ENCODE measurements around the gene GSTA2.
"Not testable (repeated sequence)": the region's sequence is repeated elsewhere in the genome, so short reads cannot be mapped to it uniquely, and the experiment has no call there.

The GSTA2 gene

DNA sequence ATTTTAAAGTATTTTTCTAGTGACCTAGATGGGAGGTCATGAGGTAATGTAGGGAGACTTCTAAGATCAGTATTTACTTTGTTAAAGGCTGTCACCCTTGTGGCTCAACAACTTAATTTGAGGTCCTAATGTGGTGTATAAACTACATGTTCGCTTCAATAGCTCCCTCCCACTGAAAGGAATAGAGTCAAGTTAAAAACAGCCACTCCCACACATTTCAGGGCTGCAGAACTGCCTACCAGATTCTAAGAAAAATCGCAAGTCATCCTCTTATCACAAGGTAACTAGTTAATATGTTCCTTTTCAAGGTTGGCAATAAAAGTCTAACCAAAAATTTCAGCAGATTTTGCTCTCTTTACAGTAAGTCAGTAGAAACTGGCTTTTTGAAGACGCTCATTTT, 25.2 kb upstream of the GSTA2 start:
- Histone ChIP-seq H3K79me2 (ENCODE audit: insufficient read depth, low read length) (no peaks in the 10 kb centered on the region), H3K9me3 (ENCODE audit: insufficient read depth, low read length, severe bottlenecking) (no peaks in the 10 kb centered on the region), H3K36me3 (ENCODE audit: insufficient read depth, low read length) (no peaks in the 10 kb centered on the region), H2AFZ (ENCODE audit: low read depth, low read length) (no peak overlapping the region), H3K27me3 (ENCODE audit: insufficient read depth, low read length, poor library complexity) (no peaks in the 10 kb centered on the region), H3K27ac (ENCODE audit: low read length) (no peak overlapping the region), H3K4me1 (ENCODE audit: insufficient read depth, low read length) (no peaks in the 10 kb centered on the region), H3K9ac (ENCODE audit: low read depth, low read length) (no peak overlapping the region), H4K20me1 (ENCODE audit: insufficient read depth, low read length) (no peaks in the 10 kb centered on the region), H3K4me3 (ENCODE audit: low read depth in 1 of 2, low read length in 2 of 2) (no peak overlapping the region), H3K4me2 (ENCODE audit: insufficient read depth, low read length) (no peak overlapping the region)
- TF ChIP-seq EZH2 (IDR thresholded peaks at IDR 0.05; ENCODE audit: borderline replicate concordance, low read depth, low read length, severe bottlenecking) (no peak), CTCF (IDR thresholded peaks at IDR 0.05; ENCODE audit: borderline replicate concordance, extremely low read depth, low read length, poor library complexity, severe bottlenecking) (no peak)
- ATAC-seq (ENCODE audit: insufficient read depth, low read depth) (no peak), DNase-seq (no peak)

DNA sequence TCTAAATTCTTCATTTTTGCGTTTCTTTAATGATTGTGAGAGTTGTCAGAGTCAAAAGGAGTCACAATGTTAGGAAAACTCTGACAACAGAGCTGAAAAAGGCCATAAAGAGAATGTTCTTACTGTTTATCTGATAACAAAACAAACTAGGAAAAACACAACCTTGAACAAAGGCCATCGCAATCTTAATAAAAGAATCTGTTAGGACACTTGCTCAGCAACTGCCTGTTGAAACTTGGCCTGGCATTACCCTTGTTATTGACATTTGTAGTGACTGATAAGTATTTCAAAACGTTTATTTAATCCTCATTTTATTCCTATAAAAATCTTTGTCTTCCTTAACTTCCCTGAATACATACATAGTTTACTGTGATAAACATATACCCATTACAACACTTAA, 24.6 kb upstream of the GSTA2 start:
- Histone ChIP-seq H3K36me3 (ENCODE audit: insufficient read depth, low read length) (no peaks in the 10 kb centered on the region), H3K27ac (ENCODE audit: low read length) (no peak overlapping the region), H4K20me1 (ENCODE audit: insufficient read depth, low read length) (no peaks in the 10 kb centered on the region), H2AFZ (ENCODE audit: low read depth, low read length) (no peak overlapping the region), H3K9me3 (ENCODE audit: insufficient read depth, low read length, severe bottlenecking) (no peaks in the 10 kb centered on the region), H3K27me3 (ENCODE audit: insufficient read depth, low read length, poor library complexity) (no peaks in the 10 kb centered on the region), H3K4me3 (ENCODE audit: low read depth in 1 of 2, low read length in 2 of 2) (no peak overlapping the region), H3K9ac (ENCODE audit: low read depth, low read length) (no peak overlapping the region), H3K4me1 (ENCODE audit: insufficient read depth, low read length) (no peaks in the 10 kb centered on the region), H3K79me2 (ENCODE audit: insufficient read depth, low read length) (no peaks in the 10 kb centered on the region), H3K4me2 (ENCODE audit: insufficient read depth, low read length) (no peak overlapping the region)
- TF ChIP-seq EZH2 (IDR thresholded peaks at IDR 0.05; ENCODE audit: borderline replicate concordance, low read depth, low read length, severe bottlenecking) (no peak), CTCF (IDR thresholded peaks at IDR 0.05; ENCODE audit: borderline replicate concordance, extremely low read depth, low read length, poor library complexity, severe bottlenecking) (no peak)
- ATAC-seq (ENCODE audit: insufficient read depth, low read depth), result no peak
- no peak for DNase-seq

DNA sequence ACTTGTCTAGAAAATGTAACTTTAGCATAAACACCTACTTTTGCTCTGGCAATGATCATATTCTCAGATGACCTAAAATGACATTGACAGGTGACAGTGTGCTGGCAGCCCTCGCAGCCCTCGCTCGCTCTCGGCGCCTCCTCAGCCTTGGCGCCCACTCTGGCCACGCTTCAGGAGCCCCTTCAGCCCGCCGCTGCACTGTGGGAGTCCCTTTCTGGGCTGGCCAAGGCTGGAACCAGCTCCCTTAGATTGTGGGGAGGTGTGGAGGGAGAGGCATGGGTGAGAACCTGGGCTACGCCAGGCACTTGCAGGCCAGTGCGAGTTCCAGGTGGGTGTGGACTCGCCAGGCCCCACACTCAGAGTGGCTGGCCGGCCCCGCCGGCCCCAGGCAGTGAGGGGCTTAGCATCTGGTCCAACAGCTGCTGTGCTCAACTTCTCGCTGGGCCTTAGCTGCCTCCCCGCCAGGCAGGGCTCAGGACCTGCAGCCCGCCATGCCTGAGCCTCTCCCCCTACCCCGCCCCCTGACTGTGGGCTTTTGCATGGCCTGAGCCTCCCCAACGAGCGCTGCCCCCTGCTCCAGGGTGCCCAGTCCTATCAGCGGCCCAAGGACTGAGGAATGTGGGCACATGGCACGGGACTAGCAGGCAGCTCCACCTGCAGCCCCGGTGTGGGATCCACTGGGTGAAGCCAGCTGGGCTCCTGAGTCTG, 23.1 kb upstream of the GSTA2 start:
- H3K4me1 ChIP-seq (ENCODE audit: insufficient read depth, low read length), result no peaks in the 10 kb centered on the region
- no peak for DNase-seq
- no peak for ATAC-seq (ENCODE audit: insufficient read depth, low read depth)

DNA sequence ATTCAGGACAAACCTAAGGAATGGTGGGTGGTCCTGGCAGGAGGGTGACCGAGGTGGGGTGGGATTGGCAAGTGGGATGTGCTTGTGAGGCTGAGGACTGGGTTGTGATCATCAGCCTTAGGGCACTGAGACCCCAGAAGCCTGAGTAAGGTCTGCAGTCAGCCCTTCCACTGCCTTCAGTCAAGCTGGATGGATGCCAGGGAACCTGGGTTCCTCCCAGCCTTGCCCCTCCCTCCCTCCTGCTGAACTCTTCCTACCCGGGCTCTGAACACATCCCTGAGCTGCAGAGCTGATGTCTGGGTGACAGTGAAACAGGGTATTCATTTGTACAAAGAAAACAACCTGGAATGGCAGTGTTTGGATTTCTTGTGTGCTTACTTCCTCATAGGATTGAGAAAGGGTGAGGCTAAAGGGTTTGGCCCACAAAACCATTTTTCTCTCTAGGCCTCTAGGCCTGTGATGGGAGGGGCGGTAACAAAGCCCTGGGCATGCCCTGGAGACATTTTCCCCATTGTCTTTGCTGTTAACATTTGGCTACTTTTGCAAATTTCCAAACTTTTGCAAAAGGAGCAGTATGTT, 19.5 kb upstream of the GSTA2 start:
- H3K27ac ChIP-seq (ENCODE audit: low read length); H4K20me1 ChIP-seq (ENCODE audit: insufficient read depth, low read length); H3K9ac ChIP-seq (ENCODE audit: low read depth, low read length); H3K79me2 ChIP-seq (ENCODE audit: insufficient read depth, low read length); H3K9me3 ChIP-seq (ENCODE audit: insufficient read depth, low read length, severe bottlenecking); H3K4me1 ChIP-seq (ENCODE audit: insufficient read depth, low read length); ATAC-seq (ENCODE audit: insufficient read depth, low read depth); H3K36me3 ChIP-seq (ENCODE audit: insufficient read depth, low read length); H3K4me3 ChIP-seq (ENCODE audit: low read depth in 1 of 2, low read length in 2 of 2); H2AFZ ChIP-seq (ENCODE audit: low read depth, low read length); H3K4me2 ChIP-seq (ENCODE audit: insufficient read depth, low read length): not testable (repeated sequence)
- peak; percentile 6 for DNase-seq
- peaks cover 11% of the 10 kb centered on the region for H3K27me3 ChIP-seq (ENCODE audit: insufficient read depth, low read length, poor library complexity)

More for the DNA sequence above, 23.1 kb upstream of the GSTA2 start:
- Histone ChIP-seq H4K20me1 (ENCODE audit: insufficient read depth, low read length) (no peaks in the 10 kb centered on the region), H3K36me3 (ENCODE audit: insufficient read depth, low read length) (no peaks in the 10 kb centered on the region), H3K9me3 (ENCODE audit: insufficient read depth, low read length, severe bottlenecking) (no peaks in the 10 kb centered on the region), H3K9ac (ENCODE audit: low read depth, low read length) (no peak overlapping the region), H3K79me2 (ENCODE audit: insufficient read depth, low read length) (no peaks in the 10 kb centered on the region), H2AFZ (ENCODE audit: low read depth, low read length) (no peak overlapping the region), H3K4me2 (ENCODE audit: insufficient read depth, low read length) (no peak overlapping the region), H3K27ac (ENCODE audit: low read length) (no peak overlapping the region), H3K27me3 (ENCODE audit: insufficient read depth, low read length, poor library complexity) (peaks cover under 1% of the 10 kb centered on the region), H3K4me3 (ENCODE audit: low read depth in 1 of 2, low read length in 2 of 2) (no peak overlapping the region)
- TF ChIP-seq EZH2 (IDR thresholded peaks at IDR 0.05; ENCODE audit: borderline replicate concordance, low read depth, low read length, severe bottlenecking) (no peak), CTCF (IDR thresholded peaks at IDR 0.05; ENCODE audit: borderline replicate concordance, extremely low read depth, low read length, poor library complexity, severe bottlenecking) (no peak)

GRCh38 chr6:52782209-52782608, 18.9 kb upstream of the GSTA2 start:
- not testable (repeated sequence) for H3K4me3 ChIP-seq (ENCODE audit: low read depth in 1 of 2, low read length in 2 of 2); H3K9me3 ChIP-seq (ENCODE audit: insufficient read depth, low read length, severe bottlenecking); H3K36me3 ChIP-seq (ENCODE audit: insufficient read depth, low read length); H2AFZ ChIP-seq (ENCODE audit: low read depth, low read length); H3K4me2 ChIP-seq (ENCODE audit: insufficient read depth, low read length); ATAC-seq (ENCODE audit: insufficient read depth, low read depth); H3K4me1 ChIP-seq (ENCODE audit: insufficient read depth, low read length); H3K9ac ChIP-seq (ENCODE audit: low read depth, low read length); DNase-seq; H4K20me1 ChIP-seq (ENCODE audit: insufficient read depth, low read length); H3K27ac ChIP-seq (ENCODE audit: low read length); H3K79me2 ChIP-seq (ENCODE audit: insufficient read depth, low read length)
- peaks cover 11% of the 10 kb centered on the region for H3K27me3 ChIP-seq (ENCODE audit: insufficient read depth, low read length, poor library complexity)
